H9 (cell line): ENCODE measurements around the gene ARHGEF38. TPM values are rescaled to one million over a fixed set of nuclear protein-coding genes. Genes with fewer than 3 reads are reported as not detected.

Experiments used
- DNase-seq: peaks from one replicate; pipeline ENCODE4 v3.0.0-alpha.2; 2017
- H2AFZ ChIP-seq: one replicate; pipeline ENCODE4 v1.6.1; 2013; ENCODE audit warnings: mild to moderate bottlenecking, low read length, control low read depth, moderate library complexity
- H2AK5ac ChIP-seq: 2 replicates; pipeline ENCODE4 v1.6.1; 2013; ENCODE audit warnings: low read length, control low read depth, mixed read lengths; ENCODE audit not compliant: insufficient read length
- H2BK120ac ChIP-seq: one replicate; pipeline ENCODE4 v1.6.1; 2013; ENCODE audit warnings: low read depth, mild to moderate bottlenecking, low read length, control low read depth, inconsistent platforms; ENCODE audit not compliant: poor library complexity, severe bottlenecking
- H2BK12ac ChIP-seq: 2 replicates; pipeline ENCODE4 v1.6.1; 2013; ENCODE audit warnings: low read length, control low read depth, mixed read lengths, low read depth; ENCODE audit not compliant: insufficient read length
- H2BK15ac ChIP-seq: 2 replicates; pipeline ENCODE4 v1.6.1; 2013; ENCODE audit warnings: low read depth, low read length, control low read depth
- H2BK20ac ChIP-seq: one replicate; pipeline ENCODE4 v1.6.1; 2013; ENCODE audit warnings: low read depth, mild to moderate bottlenecking, low read length, control low read depth, inconsistent platforms; ENCODE audit not compliant: poor library complexity, severe bottlenecking
- H2BK5ac ChIP-seq: 2 replicates; pipeline ENCODE4 v1.6.1; 2013; ENCODE audit warnings: low read length, control low read depth, mixed read lengths; ENCODE audit not compliant: insufficient read length
- H3K14ac ChIP-seq: 2 replicates; pipeline ENCODE4 v1.6.1; 2013; ENCODE audit warnings: low read length, control low read depth; ENCODE audit not compliant: insufficient read depth
- H3K18ac ChIP-seq: 2 replicates; pipeline ENCODE4 v1.6.1; 2013; ENCODE audit warnings: low read depth, mild to moderate bottlenecking, mixed read lengths, low read length, control low read depth; ENCODE audit not compliant: insufficient read length
- H3K23ac ChIP-seq: 2 replicates; pipeline ENCODE4 v1.6.1; 2013; ENCODE audit warnings: low read length, control low read depth, mixed read lengths, low read depth; ENCODE audit not compliant: insufficient read length
- H3K23me2 ChIP-seq: 2 replicates; pipeline ENCODE4 v1.6.1; 2013; ENCODE audit warnings: low read depth, mild to moderate bottlenecking, mixed read lengths, low read length, control low read depth; ENCODE audit not compliant: insufficient read length, poor library complexity, severe bottlenecking
- H3K27ac ChIP-seq: 2 replicates; pipeline ENCODE4 v1.5.1; 2013; ENCODE audit warnings: low read length, control low read depth, mixed read lengths, low read depth; ENCODE audit not compliant: insufficient read length
- H3K27me3 ChIP-seq: 2 replicates; pipeline ENCODE4 v1.6.1; 2013; ENCODE audit warnings: low read length, control low read depth, inconsistent platforms; ENCODE audit not compliant: insufficient read depth
- H3K4ac ChIP-seq: 2 replicates; pipeline ENCODE4 v1.6.1; 2013; ENCODE audit warnings: low read depth, mild to moderate bottlenecking, control low read depth, inconsistent platforms, low read length, moderate library complexity
- H3K4me1 ChIP-seq: 2 replicates; pipeline ENCODE4 v1.6.1; 2013; ENCODE audit warnings: low read length, control low read depth, inconsistent platforms; ENCODE audit not compliant: insufficient read depth
- H3K4me2 ChIP-seq: 2 replicates; pipeline ENCODE4 v1.6.1; 2013; ENCODE audit warnings: low read length, control low read depth, mixed read lengths; ENCODE audit not compliant: insufficient read length, insufficient read depth
- H3K56ac ChIP-seq: 2 replicates; pipeline ENCODE4 v1.6.1; 2013; ENCODE audit warnings: low read depth, mild to moderate bottlenecking, mixed read lengths, low read length, control low read depth; ENCODE audit not compliant: insufficient read length
- H3K79me1 ChIP-seq: 2 replicates; pipeline ENCODE4 v1.6.1; 2013; ENCODE audit warnings: low read depth, mild to moderate bottlenecking, moderate library complexity, low read length, control low read depth, inconsistent platforms; ENCODE audit not compliant: insufficient read depth, poor library complexity, severe bottlenecking
- H3K79me2 ChIP-seq: 2 replicates; pipeline ENCODE4 v1.6.1; 2013; ENCODE audit warnings: low read length, control low read depth, inconsistent platforms; ENCODE audit not compliant: insufficient read depth
- H3K9ac ChIP-seq: 2 replicates; pipeline ENCODE4 v1.6.1; 2013; ENCODE audit warnings: low read length, control low read depth, mixed read lengths; ENCODE audit not compliant: insufficient read length; ENCODE audit errors: extremely low read depth
- H3K9me3 ChIP-seq: one replicate; pipeline ENCODE4 v1.6.1; 2013; ENCODE audit warnings: low read depth, low read length, inconsistent platforms; ENCODE audit not compliant: control insufficient read depth
- H3T11ph ChIP-seq: one replicate; pipeline ENCODE4 v1.6.1; 2013; ENCODE audit warnings: mild to moderate bottlenecking, low read length, control low read depth, inconsistent platforms
- H4K20me1 ChIP-seq: one replicate; pipeline ENCODE4 v1.6.1; 2013; ENCODE audit not compliant: control insufficient read depth, insufficient read length, insufficient read depth
- H4K5ac ChIP-seq: 2 replicates; pipeline ENCODE4 v1.6.1; 2013; ENCODE audit warnings: low read depth, mild to moderate bottlenecking, mixed read lengths, low read length, control low read depth; ENCODE audit not compliant: insufficient read length
- H4K8ac ChIP-seq: replicated peaks from 2 replicates; pipeline ENCODE4 v1.6.1; 2013; ENCODE audit warnings: low read length, control low read depth, mixed read lengths, low read depth; ENCODE audit not compliant: insufficient read length
- H4K91ac ChIP-seq: 2 replicates; pipeline ENCODE4 v1.6.1; 2013; ENCODE audit warnings: low read depth, mild to moderate bottlenecking, moderate library complexity, mixed read lengths, low read length, control low read depth; ENCODE audit not compliant: insufficient read length
- H3K27ac Mint-ChIP-seq, 3 experiments: 2 replicates in 2 of 3; 3 replicates in 1 of 3; pipeline ENCODE4 v1.8.0; 2020 to 2021; ENCODE audit warnings: mixed read lengths in 3 of 3, mild to moderate bottlenecking in 1 of 3, moderate library complexity in 1 of 3
- H3K27me3 Mint-ChIP-seq: 2 replicates; pipeline ENCODE4 v1.8.0; 2021; ENCODE audit warnings: low read depth, mild to moderate bottlenecking, moderate library complexity, mixed read lengths
- H3K36me3 Mint-ChIP-seq, 3 experiments: 2 replicates in 2 of 3; 3 replicates in 1 of 3; pipeline ENCODE4 v1.8.0; 2020 to 2021; ENCODE audit warnings: low read depth in 3 of 3, mixed read lengths in 3 of 3; ENCODE audit not compliant: insufficient read depth in 1 of 3
- H3K4me1 Mint-ChIP-seq, 2 experiments: 2 replicates each; pipeline ENCODE4 v1.8.0; 2020; ENCODE audit warnings: mixed read lengths in 2 of 2
- H3K4me3 Mint-ChIP-seq, 2 experiments: 2 replicates in 1 of 2; 3 replicates in 1 of 2; pipeline ENCODE4 v1.8.0; 2020 to 2021; ENCODE audit warnings: mild to moderate bottlenecking in 2 of 2, mixed read lengths in 2 of 2, moderate library complexity in 1 of 2
- H3K9me3 Mint-ChIP-seq, 2 experiments: 2 replicates in 1 of 2; 3 replicates in 1 of 2; pipeline ENCODE4 v1.8.0; 2020; ENCODE audit warnings: mild to moderate bottlenecking in 2 of 2, mixed read lengths in 2 of 2, moderate library complexity in 1 of 2
- CTCF ChIP-seq: fragments of 200-600 bp; sonication (generic); conservative IDR thresholded peaks from 3 replicates; pipeline ENCODE4 v1.8.0; 2021; ENCODE audit warnings: antibody characterized with exemption, mild to moderate bottlenecking
- WGBS: extraction: QIAGEN DNeasy Blood & Tissue Kit; methylation state at CpG from one replicate; pipeline ENCODE4 v1.1.7; 2013; ENCODE audit warnings: missing lambda C conversion rate, low lambda C conversion rate, mixed read lengths; ENCODE audit not compliant: insufficient read length; ENCODE audit errors: extremely low coverage; 5-methylcytosine and 5-hydroxymethylcytosine counted together
- total RNA-seq: library from RNA; stranded (reverse); gene quantifications from 2 replicates; pipeline ENCODE4 v1.2.1, GENCODE V29; 2021

ARHGEF38 gene
- total RNA-seq, 1 experiment from 2014 or later: not detected

DNA sequence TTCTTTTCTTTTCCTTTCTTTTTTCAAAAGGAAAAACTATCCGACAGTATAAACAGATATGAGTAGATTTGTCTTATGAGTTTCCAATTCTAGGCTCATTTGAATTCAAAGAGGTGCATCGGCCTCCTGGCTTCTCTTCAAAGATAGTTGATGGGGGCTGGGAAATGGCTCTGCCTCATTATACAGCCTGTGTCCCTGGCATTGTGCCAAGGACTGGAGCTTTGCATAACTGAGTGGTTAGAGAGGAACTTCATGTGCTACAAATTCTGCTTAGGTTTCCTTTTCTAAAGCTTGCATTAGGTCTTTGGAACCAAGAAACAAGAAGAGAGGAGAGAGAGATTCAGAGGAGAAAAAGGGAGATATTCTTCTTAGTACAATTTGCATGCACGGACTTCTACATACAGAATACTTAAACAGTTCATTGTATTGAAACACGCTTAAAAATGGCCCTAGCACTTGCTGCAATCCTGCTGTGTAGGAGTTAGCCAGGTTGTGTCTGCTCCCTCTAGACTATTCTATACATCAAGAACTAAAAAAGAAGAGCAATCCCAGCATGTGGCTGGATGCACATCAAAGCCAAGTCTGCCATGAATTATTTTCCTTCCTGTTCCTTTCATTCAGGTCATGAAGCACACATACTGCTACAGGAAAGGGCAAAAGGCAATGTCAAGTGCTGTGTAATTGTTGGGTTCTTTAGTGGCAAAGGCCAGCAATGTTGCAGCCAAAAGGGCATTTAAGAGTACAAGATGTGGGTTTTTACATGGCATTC, 85.2 kb downstream of the ARHGEF38 start:
- Histone ChIP-seq H3K23ac (no peak overlapping the region), H4K91ac (no peak overlapping the region), H3T11ph (no peak overlapping the region), H3K23me2 (no peaks in the 10 kb centered on the region), H3K4me2 (no peak overlapping the region), H4K8ac (no peak overlapping the region), H3K79me1 (no peaks in the 10 kb centered on the region), H3K18ac (no peak overlapping the region), H3K4me1 (no peaks in the 10 kb centered on the region), H4K5ac (no peak overlapping the region), H3K27me3 (no peaks in the 10 kb centered on the region), H2BK120ac (no peak overlapping the region), H2AK5ac (no peak overlapping the region), H4K20me1 (no peaks in the 10 kb centered on the region), H3K4ac (no peak overlapping the region), H3K14ac (no peak overlapping the region), H3K79me2 (no peaks in the 10 kb centered on the region), H3K9me3 (no peaks in the 10 kb centered on the region), H2BK5ac (no peak overlapping the region), H2BK20ac (no peak overlapping the region), H3K9ac (no peak overlapping the region), H3K27ac (no peak overlapping the region), H3K56ac (no peak overlapping the region), H2BK12ac (no peak overlapping the region), H2AFZ (no peak overlapping the region), H2BK15ac (no peak overlapping the region)
- Mint-ChIP-seq H3K27me3 (peaks cover 13% of the 10 kb centered on the region), H3K4me1 (peaks cover 6 to 8% of the 10 kb centered on the region in 2 experiments), H3K9me3 (no peaks in the 10 kb centered on the region), H3K4me3 (no peak overlapping the region), H3K27ac (no peak overlapping the region), H3K36me3 (no peaks in the 10 kb centered on the region)
- TF ChIP-seq CTCF: no peak
- no CpG with 5 or more reads among the region's 4 CpGs for WGBS
- no peak for DNase-seq
